Common myeloid progenitor, CD34-positive (primary cell): ENCODE data around the gene COX4I1.

Experiments
- CTCF ChIA-PET: fragments of 350-600 bp; sonication (Branson Sonifier 250); formaldehyde crosslinking; loops from one replicate; lab custom pipeline; 2021; ENCODE audit warnings: antibody characterized with exemption; lab: Charles Lee
- POLR2A ChIA-PET: fragments of 350-600 bp; sonication (Branson Sonifier 250); formaldehyde crosslinking; loops from one replicate; lab custom pipeline; 2021; ENCODE audit warnings: antibody characterized with exemption; lab: Charles Lee
- DNase-seq, 3 donors: peaks; one replicate each; pipeline versions ENCODE4 v3.0.0 to v3.0.0-alpha.2; 2013
- H3K27ac ChIP-seq, 2 experiments: 1 replicate in 1 of 2; 2 replicates in 1 of 2; pipeline ENCODE4 v1.7.0; 2013; ENCODE audit warnings: inconsistent platforms in 2 of 2, low read length in 2 of 2, mild to moderate bottlenecking in 2 of 2, low read depth in 1 of 2, moderate library complexity in 1 of 2; ENCODE audit not compliant: severe bottlenecking in 2 of 2, insufficient read depth in 1 of 2, poor library complexity in 1 of 2
- H3K27me3 ChIP-seq, 5 experiments: replicated peaks in 2 of 5; 1 replicate in 3 of 5; 2 replicates in 2 of 5; pipeline versions ENCODE4 v1.6.1 to v1.7.0; 2013; ENCODE audit warnings: low read length in 4 of 5, mild to moderate bottlenecking in 2 of 5, moderate library complexity in 2 of 5, inconsistent platforms in 1 of 5; ENCODE audit not compliant: insufficient read depth in 5 of 5, control insufficient read depth in 4 of 5
- H3K36me3 ChIP-seq, 4 experiments: 1 replicate in 2 of 4; 2 replicates in 2 of 4; pipeline versions ENCODE4 v1.6.1 to v1.7.0; 2013; ENCODE audit warnings: low read length in 3 of 4, control low read depth in 1 of 4, mild to moderate bottlenecking in 1 of 4; ENCODE audit not compliant: control insufficient read depth in 4 of 4, insufficient read depth in 4 of 4
- H3K4me1 ChIP-seq, 4 experiments: 1 replicate in 3 of 4; 2 replicates in 1 of 4; pipeline versions ENCODE4 v1.6.1 to v1.7.1; 2013; ENCODE audit warnings: low read length in 3 of 4, mild to moderate bottlenecking in 3 of 4, control low read depth in 1 of 4, inconsistent platforms in 1 of 4, moderate library complexity in 1 of 4; ENCODE audit not compliant: control insufficient read depth in 4 of 4, insufficient read depth in 4 of 4; ENCODE audit errors: control extremely low read depth in 1 of 4
- H3K4me3 ChIP-seq, 7 experiments: 1 replicate in 4 of 7; 2 replicates in 3 of 7; pipeline versions ENCODE4 v1.5.1 to v1.7.0; 2013; ENCODE audit warnings: mild to moderate bottlenecking in 7 of 7, low read length in 6 of 7, moderate library complexity in 6 of 7, inconsistent platforms in 2 of 7, low read depth in 2 of 7, control low read depth in 1 of 7; ENCODE audit not compliant: insufficient read depth in 4 of 7, control insufficient read depth in 1 of 7; ENCODE audit errors: extremely low read depth in 1 of 7
- H3K9me3 ChIP-seq, 5 experiments: 1 replicate in 4 of 5; 2 replicates in 1 of 5; pipeline versions ENCODE4 v1.6.1 to v1.7.1; 2013; ENCODE audit warnings: low read length in 4 of 5, mild to moderate bottlenecking in 2 of 5, inconsistent platforms in 1 of 5, low read depth in 1 of 5, moderate library complexity in 1 of 5; ENCODE audit not compliant: control insufficient read depth in 4 of 5, insufficient read depth in 2 of 5; ENCODE audit errors: control extremely low read depth in 1 of 5
- whole genome bisulfite sequencing: methylation state at CpG from one replicate; pipeline ENCODE4 v1.1.5; 2013; ENCODE audit not compliant: insufficient coverage; 5-methylcytosine and 5-hydroxymethylcytosine counted together

Gene COX4I1

GRCh38 chr16:85752511-85753420, 46.7 kb upstream of the COX4I1 start:
- Histone ChIP-seq H3K4me1 (peaks cover 0 to 52% (median 20%) of the 10 kb centered on the region in 4 experiments), H3K27me3 (peaks cover 0 to 28% (median 9%) of the 10 kb centered on the region in 5 experiments), H3K9me3 (no peaks in the 10 kb centered on the region), H3K27ac (no peak overlapping the region), H3K4me3 (no peak overlapping the region), H3K36me3 (no peaks in the 10 kb centered on the region)
- WGBS, result 89% methylated on average over 20 of the region's 21 CpGs
- CTCF ChIA-PET, result interaction anchor here (1.2 kb wide), 1 partner anchor 32 kb away, joined by 3 read pairs; no protein-coding TSS in a partner anchor
- DNase-seq, result no peak
- POLR2A ChIA-PET, result no interaction called here

- WGBS, result 83% methylated on average over 3 of the region's 6 CpGs
- Histone ChIP-seq H3K9me3 (no peaks in the 10 kb centered on the region), H3K4me1 (peaks cover 2 to 59% (median 21%) of the 10 kb centered on the region in 4 experiments), H3K27ac (no peak overlapping the region), H3K36me3 (no peaks in the 10 kb centered on the region), H3K27me3 (peaks cover 0 to 28% (median 9%) of the 10 kb centered on the region in 5 experiments), H3K4me3 (no peak overlapping the region)
- ChIA-PET CTCF (interaction anchor here (1.2 kb wide), 1 partner anchor 33 kb away, joined by 3 read pairs; no protein-coding TSS in a partner anchor), POLR2A (no interaction called here)
- no peak for DNase-seq
Observed at GRCh38 chr16:85753559-85753958, 45.9 kb upstream of the COX4I1 start.

GRCh38 chr16:85753976-85754375, 45.5 kb upstream of the COX4I1 start:
- Histone ChIP-seq H3K36me3 (no peaks in the 10 kb centered on the region), H3K4me3 (no peak overlapping the region), H3K27me3 (peaks cover 0 to 28% (median 9%) of the 10 kb centered on the region in 5 experiments), H3K4me1 (peaks cover 2 to 63% (median 25%) of the 10 kb centered on the region in 4 experiments), H3K27ac (no peak overlapping the region), H3K9me3 (no peaks in the 10 kb centered on the region)
- DNase-seq, result no peak
- WGBS, result 98% methylated on average over 6 of the region's 7 CpGs
- CTCF ChIA-PET, result interaction anchor here (1.2 kb wide), 1 partner anchor 34 kb away, joined by 3 read pairs; no protein-coding TSS in a partner anchor
- POLR2A ChIA-PET, result interaction anchor here (0.6 kb wide), 1 partner anchor 169 kb away, joined by 3 read pairs; no protein-coding TSS in a partner anchor

- no peak overlapping the region for H3K4me3 ChIP-seq
- H3K27me3 ChIP-seq, result peaks cover 0 to 25% (median 9%) of the 10 kb centered on the region in 5 experiments
- no peak for DNase-seq
- peaks cover 2 to 66% (median 29%) of the 10 kb centered on the region in 4 experiments for H3K4me1 ChIP-seq
- no peaks in the 10 kb centered on the region for H3K36me3 ChIP-seq
- POLR2A ChIA-PET, result interaction anchor here (0.6 kb wide), 1 partner anchor 169 kb away, joined by 3 read pairs; no protein-coding TSS in a partner anchor
- no peak overlapping the region for H3K27ac ChIP-seq
- WGBS, result 88% methylated on average over 4 of the region's 7 CpGs
- CTCF ChIA-PET, result interaction anchor here (1.2 kb wide), 1 partner anchor 34 kb away, joined by 3 read pairs; no protein-coding TSS in a partner anchor
- no peaks in the 10 kb centered on the region for H3K9me3 ChIP-seq
Observed at GRCh38 chr16:85754413-85754812, 45.1 kb upstream of the COX4I1 start.

GRCh38 chr16:85755929-85756768, 43.3 kb upstream of the COX4I1 start:
- DNase-seq, result no peak
- Histone ChIP-seq H3K9me3 (no peaks in the 10 kb centered on the region), H3K36me3 (no peaks in the 10 kb centered on the region), H3K4me3 (no peak overlapping the region), H3K27me3 (peaks cover 0 to 12% (median 7%) of the 10 kb centered on the region in 5 experiments), H3K27ac (no peak overlapping the region), H3K4me1 (peaks cover 2 to 62% (median 18%) of the 10 kb centered on the region in 4 experiments)
- ChIA-PET CTCF (interaction anchor here (1.3 kb wide), 1 partner anchor 19 kb away, joined by 3 read pairs; no protein-coding TSS in a partner anchor), POLR2A (no interaction called here)
- WGBS, result 88% methylated on average over 24 of the region's 25 CpGs

- Histone ChIP-seq H3K27ac (no peak overlapping the region), H3K4me3 (no peak overlapping the region), H3K36me3 (no peaks in the 10 kb centered on the region), H3K4me1 (peaks cover 2 to 68% (median 21%) of the 10 kb centered on the region in 4 experiments), H3K9me3 (no peaks in the 10 kb centered on the region), H3K27me3 (peaks cover 0 to 2% (median 0%) of the 10 kb centered on the region in 5 experiments)
- WGBS, result 80% methylated on average over 7 of the region's 7 CpGs
- DNase-seq, result no peak
- CTCF ChIA-PET, result no interaction called here
- POLR2A ChIA-PET, result no interaction called here
Observed at GRCh38 chr16:85757341-85757822, 42.1 kb upstream of the COX4I1 start.
